HepG2 (cell line): ENCODE data around the gene C1QTNF12. TPM values are rescaled to one million over a fixed set of nuclear protein-coding genes. Genes with fewer than 3 reads are reported as not detected.

Source experiments
- BATF2 ChIP-seq: sonication (generic); formaldehyde crosslinking; IDR thresholded peaks from 2 replicates; pipeline ENCODE4 v1.8.0; 2022; ENCODE audit warnings: mild to moderate bottlenecking, missing genetic modification reagents, moderate library complexity
- CBX5 ChIP-seq: sonication (generic); formaldehyde crosslinking; IDR thresholded peaks from 2 replicates; pipeline ENCODE4 v1.4.0; 2020; ENCODE audit warnings: missing genetic modification reagents, borderline replicate concordance
- CSRNP1 ChIP-seq: sonication (generic); formaldehyde crosslinking; IDR thresholded peaks from 2 replicates; pipeline ENCODE4 v1.8.1; 2023; ENCODE audit warnings: mild to moderate bottlenecking, missing genetic modification reagents
- FIP1L1 ChIP-seq: fragments of 200-400 bp; formaldehyde crosslinking; IDR thresholded peaks from 2 replicates; pipeline ENCODE4 v1.6.1; 2018; ENCODE audit warnings: low read depth, mild to moderate bottlenecking, low read length, moderate library complexity, borderline replicate concordance; ENCODE audit not compliant: insufficient read depth
- KAT2B ChIP-seq: fragments of 150-350 bp; IDR thresholded peaks from 2 replicates; pipeline ENCODE4 v1.6.1; 2014; ENCODE audit warnings: low read depth, low read length, borderline replicate concordance
- KLF15 ChIP-seq: sonication (generic); formaldehyde crosslinking; IDR thresholded peaks from 2 replicates; pipeline ENCODE4 v1.8.1; 2023; ENCODE audit warnings: borderline replicate concordance, mild to moderate bottlenecking, inconsistent platforms, missing genetic modification reagents, mixed read lengths
- NCOA2 ChIP-seq: sonication (generic); formaldehyde crosslinking; IDR thresholded peaks from 2 replicates; pipeline ENCODE4 v1.8.0; 2022; ENCODE audit warnings: inconsistent platforms
- NCOA5 ChIP-seq: sonication (generic); formaldehyde crosslinking; IDR thresholded peaks from 2 replicates; pipeline ENCODE4 v1.4.0; 2020; ENCODE audit warnings: missing genetic modification reagents
- PAXIP1 ChIP-seq: sonication (generic); formaldehyde crosslinking; conservative IDR thresholded peaks from 2 replicates; pipeline ENCODE4 v1.4.0; 2020; ENCODE audit warnings: mild to moderate bottlenecking, missing genetic modification reagents, moderate library complexity
- PHB2 ChIP-seq: fragments of 450-650 bp; IDR thresholded peaks from 2 replicates; pipeline ENCODE4 v1.6.1; 2018; ENCODE audit not compliant: partially characterized antibody
- PHF21A ChIP-seq: sonication (generic); formaldehyde crosslinking; IDR thresholded peaks from 2 replicates; pipeline ENCODE4 v1.5.0; 2020; ENCODE audit warnings: mild to moderate bottlenecking, missing genetic modification reagents
- TIGD3 ChIP-seq: sonication (generic); formaldehyde crosslinking; IDR thresholded peaks from 2 replicates; pipeline ENCODE4 v1.5.1; 2020; ENCODE audit warnings: mild to moderate bottlenecking, missing genetic modification reagents, borderline replicate concordance
- ZBED4 ChIP-seq: sonication (generic); formaldehyde crosslinking; IDR thresholded peaks from 2 replicates; pipeline ENCODE4 v1.4.0; 2020; ENCODE audit warnings: missing genetic modification reagents, borderline replicate concordance
- ZNF136 ChIP-seq: sonication (generic); formaldehyde crosslinking; IDR thresholded peaks from 2 replicates; pipeline ENCODE4 v1.8.1; 2022; ENCODE audit warnings: low read depth, mild to moderate bottlenecking, moderate library complexity, missing genetic modification reagents
- ZNF543 ChIP-seq: sonication (generic); formaldehyde crosslinking; IDR thresholded peaks from 2 replicates; pipeline ENCODE4 v1.4.0; 2020; ENCODE audit warnings: mild to moderate bottlenecking, missing genetic modification reagents
- ZNF549 ChIP-seq: sonication (generic); formaldehyde crosslinking; IDR thresholded peaks from 2 replicates; pipeline ENCODE4 v1.5.0; 2020; ENCODE audit warnings: missing genetic modification reagents
- ZNF605 ChIP-seq: sonication (generic); formaldehyde crosslinking; IDR thresholded peaks from 2 replicates; pipeline ENCODE4 v1.8.0; 2022; ENCODE audit warnings: mild to moderate bottlenecking, missing genetic modification reagents
- ZNF749 ChIP-seq: sonication (generic); formaldehyde crosslinking; IDR thresholded peaks from 2 replicates; pipeline ENCODE4 v1.8.0; 2022; ENCODE audit warnings: mild to moderate bottlenecking, missing genetic modification reagents, moderate library complexity, borderline replicate concordance
- polyA plus RNA-seq, 8 experiments: library from polyadenylated mRNA; depleted of rRNA in 3 of 8; stranded (reverse) in 7 of 8; unstranded in 1 of 8; fragments of >200 nt; fragmentation: Illumina TruSeq in 4 of 8; extraction: Trizol in 4 of 8; gene quantifications; 2 replicates each; pipeline versions ENCODE4 v1.2.1 to v1.2.3, GENCODE V29; 2011 to 2016; ENCODE audit warnings: low read depth in 4 of 8, missing spikeins in 1 of 8, mixed read lengths in 1 of 8; ENCODE audit not compliant: insufficient read depth in 1 of 8
- total RNA-seq, 5 experiments: library from RNA; depleted of rRNA; stranded (reverse); fragments of >200 nt; fragmentation: Illumina TruSeq; extraction: Trizol; gene quantifications; 2 replicates each; pipeline ENCODE4 v1.2.3, GENCODE V29; 2016; ENCODE audit warnings: low read depth in 1 of 5

The C1QTNF12 gene
- total and polyA plus RNA-seq, 2 of the 13 experiments (the other 11 are each of a cell fraction or from before 2014, with no cell fraction given), result 0.18 to 0.64 TPM

- TF ChIP-seq PHF21A (CRISPR knock-in tag) (peak; percentile 63), NCOA2 (CRISPR knock-in tag) (no peak), ZNF605 (CRISPR knock-in tag) (peak; percentile 69; the same call in 1 of the 2 replicates), ZNF543 (CRISPR knock-in tag) (no peak), ZNF136 (no peak), FIP1L1 (no peak), PHB2 (no peak), NCOA5 (CRISPR knock-in tag) (no peak), KAT2B (no peak), ZNF749 (no peak), BATF2 (CRISPR knock-in tag) (no peak), KLF15 (CRISPR knock-in tag) (no peak), TIGD3 (CRISPR knock-in tag) (no peak), CBX5 (no peak), PAXIP1 (CRISPR knock-in tag) (peak; percentile 81), ZNF549 (CRISPR knock-in tag) (no peak), CSRNP1 (CRISPR knock-in tag) (no peak), ZBED4 (peak; percentile 54; the same call in 1 of the 2 replicates)
Observed at GRCh38 chr1:1239614-1240347, 6.7 kb downstream of the C1QTNF12 start (continued).
